IPS-18c (cell line): Measurements from ENCODE around the gene RPS6KA2.

Source experiments
- H3K4me3 ChIP-seq: 2 replicates; pipeline ENCODE4 v1.7.0; 2013; ENCODE audit warnings: low read depth, mild to moderate bottlenecking, low read length, moderate library complexity; ENCODE audit not compliant: insufficient read depth
- H3K9me3 ChIP-seq: one replicate; pipeline ENCODE4 v1.6.1; 2013; ENCODE audit warnings: mild to moderate bottlenecking, low read length, moderate library complexity; ENCODE audit not compliant: control insufficient read depth, insufficient read depth

Gene RPS6KA2

DNA sequence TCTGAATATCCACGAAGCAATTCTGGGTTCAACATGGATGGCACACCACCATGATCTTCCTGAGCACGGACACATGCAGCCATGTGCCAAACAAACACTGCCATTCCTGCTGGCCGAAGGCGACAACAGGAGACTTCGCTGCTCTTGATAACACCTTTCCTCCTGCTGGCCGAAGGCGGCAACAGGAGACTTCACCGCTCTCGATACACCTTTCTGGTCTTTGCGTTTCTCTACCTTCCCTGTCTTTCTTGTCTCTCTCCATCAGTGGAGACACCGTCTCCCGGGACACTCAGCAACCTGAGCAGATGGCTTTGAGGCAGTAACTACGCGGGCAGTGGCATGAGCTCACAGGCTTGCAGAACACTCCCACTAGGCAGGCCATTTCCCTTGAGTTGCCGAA, 189.4 kb downstream of the RPS6KA2 start:
- Histone ChIP-seq H3K4me3 (no peak overlapping the region), H3K9me3 (no peaks in the 10 kb centered on the region)

DNA sequence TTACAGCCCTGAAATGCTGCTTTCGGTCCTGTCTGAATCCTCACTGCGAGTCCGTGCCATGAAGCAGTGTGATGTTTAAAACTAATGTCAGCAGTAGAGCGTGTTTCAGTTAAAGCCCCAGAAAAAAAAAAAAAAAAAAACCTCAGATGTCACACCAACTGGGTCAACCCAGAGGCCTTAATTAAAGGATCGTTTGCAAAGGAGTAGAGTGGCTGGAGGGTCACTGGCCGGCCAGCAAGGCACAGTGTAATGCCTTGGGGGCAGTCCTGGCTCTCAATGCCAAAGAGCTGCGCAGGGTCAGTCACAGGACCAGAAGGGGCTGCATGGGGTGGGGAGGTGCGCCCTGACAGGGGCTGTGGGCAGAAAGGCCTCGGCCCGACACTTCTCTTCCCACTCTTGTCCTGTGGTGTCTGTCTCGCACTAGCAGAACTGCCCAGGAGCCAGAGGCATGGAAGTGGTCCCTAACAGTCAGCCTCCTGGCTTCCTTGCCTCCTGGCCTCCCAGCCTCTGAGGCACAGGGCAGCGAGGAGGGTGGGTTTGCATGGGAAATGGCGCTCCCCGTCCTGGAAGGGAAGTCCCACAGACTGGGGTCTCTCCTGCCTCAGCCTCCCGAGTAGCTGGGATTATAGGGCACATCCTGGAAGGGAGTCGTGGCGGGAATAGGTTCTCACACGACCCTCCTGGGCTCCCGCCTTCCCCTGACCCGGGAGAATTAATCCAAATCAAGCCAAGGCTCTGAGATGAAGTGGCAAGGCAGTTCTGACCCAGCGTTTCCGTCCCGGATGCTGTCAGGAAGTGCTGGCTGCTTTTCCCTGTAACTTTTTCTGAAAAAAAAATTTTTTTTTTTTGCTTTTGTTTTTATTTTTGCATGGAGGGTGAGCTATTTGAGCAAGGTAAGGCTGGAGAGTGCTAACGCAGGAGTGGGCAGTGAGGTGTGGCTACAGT, 190.6 kb downstream of the RPS6KA2 start:
- Histone ChIP-seq H3K9me3 (no peaks in the 10 kb centered on the region), H3K4me3 (no peak overlapping the region)

DNA sequence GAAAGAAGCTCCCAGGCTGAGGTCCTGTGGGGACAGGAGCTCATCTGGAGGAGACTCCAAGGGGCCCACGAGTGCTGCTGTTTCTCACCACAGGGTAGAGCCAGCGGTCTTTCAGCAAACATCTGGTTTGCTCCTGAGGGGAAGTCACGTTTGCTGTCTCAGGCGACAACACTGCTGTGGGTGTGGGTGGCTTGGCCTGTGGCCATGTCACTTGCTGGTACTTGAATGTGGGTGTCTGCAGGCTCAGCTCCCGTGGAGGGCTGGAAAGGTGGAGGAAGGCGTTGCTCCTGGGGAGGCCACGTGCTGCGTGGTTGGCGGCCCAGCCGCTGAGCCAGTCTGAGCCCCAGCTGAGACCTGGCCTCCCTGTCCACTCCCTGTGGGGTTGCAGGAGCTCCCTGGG, 191.5 kb downstream of the RPS6KA2 start:
- no peaks in the 10 kb centered on the region for H3K9me3 ChIP-seq
- no peak overlapping the region for H3K4me3 ChIP-seq

DNA sequence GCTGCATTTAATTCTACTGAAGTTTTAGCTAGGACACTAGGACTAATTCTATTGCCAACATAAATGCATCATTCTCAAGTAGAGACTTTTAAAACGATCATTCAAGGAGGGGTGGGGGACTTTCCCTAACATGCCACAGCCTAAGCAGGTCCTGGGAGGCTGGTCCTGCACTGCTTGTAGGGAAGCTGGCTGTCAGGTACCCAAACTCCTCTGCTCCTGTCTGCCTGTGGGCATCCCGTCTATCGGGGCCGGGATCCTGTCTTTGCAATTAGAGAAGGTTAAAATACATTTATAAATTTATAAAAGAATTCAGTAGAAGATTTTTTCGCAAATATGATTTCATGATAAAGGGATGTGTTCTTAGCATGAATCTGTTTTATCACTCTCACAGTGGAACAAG, 192.7 kb downstream of the RPS6KA2 start:
- Histone ChIP-seq H3K9me3 (no peaks in the 10 kb centered on the region), H3K4me3 (no peak overlapping the region)

DNA sequence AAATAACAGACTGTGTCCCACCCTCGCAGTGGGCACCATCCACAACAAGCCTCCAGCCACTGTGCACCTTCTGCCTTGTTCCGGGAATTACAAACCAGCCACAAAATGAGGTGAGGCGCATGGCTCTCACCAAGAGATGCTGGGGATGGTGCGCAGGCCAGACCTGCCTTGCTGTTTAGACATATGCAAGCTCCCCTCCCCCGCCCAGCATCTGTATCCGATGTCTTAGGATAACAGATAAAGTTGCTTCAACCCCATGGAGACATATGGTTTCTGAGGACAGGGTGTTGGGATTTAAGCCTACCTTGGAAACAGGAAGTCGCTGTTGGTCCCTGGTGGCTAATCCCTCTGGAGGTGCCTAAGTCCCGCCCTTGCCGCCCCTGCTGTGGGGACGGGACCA, 194.0 kb downstream of the RPS6KA2 start:
- Histone ChIP-seq H3K9me3 (no peaks in the 10 kb centered on the region), H3K4me3 (no peak overlapping the region)

DNA sequence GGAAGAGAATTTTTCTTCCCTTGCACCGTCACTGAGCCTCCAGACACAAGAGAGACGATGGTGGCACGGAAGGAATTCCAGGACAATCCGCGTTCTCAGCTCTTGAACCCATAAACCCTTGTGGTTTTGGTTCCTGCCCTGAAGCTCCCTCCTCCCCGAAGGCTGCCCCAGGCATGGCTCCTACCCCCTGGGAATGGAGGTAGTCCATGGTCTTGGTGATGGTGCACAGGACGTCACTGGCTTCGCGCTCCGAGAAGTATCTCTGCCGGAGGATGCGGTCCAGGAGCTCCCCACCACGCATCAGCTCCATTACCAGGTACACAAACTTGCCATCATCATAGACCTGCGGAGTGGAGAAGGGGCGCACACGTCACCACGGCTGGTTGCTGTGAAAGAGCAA, 196.8 kb downstream of the RPS6KA2 start:
- Histone ChIP-seq H3K9me3 (no peaks in the 10 kb centered on the region), H3K4me3 (no peak overlapping the region)

DNA sequence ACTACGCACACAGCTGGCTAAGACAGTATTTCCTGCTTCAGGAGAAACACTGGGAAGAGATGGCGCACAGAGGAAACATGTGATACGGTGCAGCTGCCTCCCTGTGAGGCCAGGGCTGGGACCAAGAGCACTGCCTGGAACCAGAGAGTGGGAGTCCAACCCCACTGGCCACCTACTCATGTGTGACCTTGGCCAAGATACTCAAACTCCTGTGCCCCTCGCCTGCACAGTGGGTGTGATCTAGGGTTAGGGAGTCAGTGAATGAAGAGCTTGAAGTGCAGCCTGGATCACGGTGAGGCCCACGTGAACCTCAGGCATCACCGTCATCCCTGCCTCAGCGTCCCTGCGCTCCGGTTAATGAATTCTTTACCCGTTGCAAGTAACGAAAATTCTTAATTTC, 202.6 kb downstream of the RPS6KA2 start:
- no peaks in the 10 kb centered on the region for H3K9me3 ChIP-seq
- H3K4me3 ChIP-seq, result no peak overlapping the region

DNA sequence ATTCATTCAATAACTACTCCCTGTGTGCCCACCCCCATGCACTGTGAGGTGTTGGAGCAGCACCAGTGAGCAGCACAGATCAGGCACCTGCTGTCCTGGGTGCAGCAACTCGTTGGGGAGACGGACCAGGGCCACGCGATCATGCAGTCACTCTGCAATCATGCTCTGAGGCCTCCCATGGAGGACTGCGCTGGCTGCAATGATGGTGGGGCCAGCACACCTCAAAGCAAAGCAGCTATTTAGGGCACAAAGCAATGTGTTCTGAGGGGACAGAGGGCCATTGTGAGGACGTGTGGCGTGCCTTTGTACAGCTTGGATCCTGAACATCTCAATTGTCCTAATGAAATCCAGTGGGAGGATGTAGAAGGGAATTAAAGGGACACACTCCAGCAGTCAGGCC, 203.3 kb downstream of the RPS6KA2 start:
- no peaks in the 10 kb centered on the region for H3K9me3 ChIP-seq
- no peak overlapping the region for H3K4me3 ChIP-seq

DNA sequence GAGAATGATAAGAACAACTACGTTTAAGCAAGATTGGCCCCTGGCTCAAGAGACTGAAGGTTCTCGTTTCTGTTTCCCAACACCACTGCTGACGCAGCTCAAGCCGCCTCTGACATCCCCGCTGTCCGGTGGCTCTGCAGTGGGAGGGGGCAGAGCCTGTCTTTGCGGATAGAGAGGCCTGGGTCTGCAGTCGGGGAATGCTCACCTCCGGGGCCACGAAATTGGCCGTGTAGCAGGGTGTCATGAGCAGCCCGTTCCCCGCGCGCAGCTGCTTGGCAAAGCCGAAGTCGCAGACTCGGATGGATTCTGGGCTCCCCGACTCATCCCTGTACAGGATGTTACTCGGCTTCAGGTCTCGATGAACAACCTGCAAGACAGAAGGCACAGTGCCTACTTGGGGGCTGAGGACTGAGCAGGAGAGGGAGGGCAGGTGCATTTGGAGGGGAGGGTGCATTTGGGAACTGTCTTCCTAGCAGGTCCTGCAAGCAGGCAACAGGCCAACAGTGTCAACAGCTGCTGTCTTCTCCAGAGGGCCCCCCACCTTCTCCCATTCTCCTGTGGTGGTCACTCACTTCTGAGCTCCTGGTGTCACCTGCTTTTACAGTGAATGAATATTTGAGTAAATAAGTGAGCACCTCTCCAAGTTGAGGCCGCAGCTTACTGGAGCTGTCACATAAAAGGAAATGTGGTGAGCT, 203.9 kb downstream of the RPS6KA2 start:
- H3K9me3 ChIP-seq, result no peaks in the 10 kb centered on the region
- H3K4me3 ChIP-seq, result no peak overlapping the region

DNA sequence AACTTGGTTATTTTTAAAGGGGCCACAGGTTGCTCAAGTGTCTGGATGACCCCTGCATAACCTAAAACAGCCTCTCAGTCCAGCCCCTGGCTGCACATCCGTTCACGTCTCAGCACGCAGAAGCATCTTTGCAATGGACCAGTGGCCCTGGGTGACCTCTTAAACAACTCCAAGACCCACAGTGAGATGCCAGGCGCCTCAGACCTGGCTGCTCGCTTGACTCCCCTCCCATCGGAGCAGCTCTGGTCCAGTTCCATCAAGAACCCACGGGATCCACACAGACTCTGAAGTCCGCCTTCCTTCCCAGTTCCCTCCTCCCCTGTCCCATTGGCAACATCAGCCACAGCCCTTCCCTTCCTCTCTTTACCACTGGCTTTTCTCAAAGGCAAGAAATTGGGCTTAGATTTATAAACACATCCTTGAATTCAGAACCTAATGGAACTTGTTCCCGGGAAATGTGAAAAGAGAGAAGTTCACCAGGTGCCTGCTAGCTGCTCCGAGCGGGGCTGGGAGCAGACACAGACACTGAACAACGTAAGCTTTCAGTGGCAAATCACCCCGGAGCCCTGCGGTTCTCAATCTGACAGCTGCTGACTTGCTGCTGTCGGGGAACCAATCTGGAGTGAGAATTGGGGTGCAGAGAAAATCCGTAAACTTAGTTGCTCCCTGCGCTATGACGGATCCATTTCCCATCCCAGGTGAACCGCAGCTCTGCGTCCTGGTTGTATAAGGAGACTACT, 204.7 kb downstream of the RPS6KA2 start:
- Histone ChIP-seq H3K9me3 (no peaks in the 10 kb centered on the region), H3K4me3 (no peak overlapping the region)

DNA sequence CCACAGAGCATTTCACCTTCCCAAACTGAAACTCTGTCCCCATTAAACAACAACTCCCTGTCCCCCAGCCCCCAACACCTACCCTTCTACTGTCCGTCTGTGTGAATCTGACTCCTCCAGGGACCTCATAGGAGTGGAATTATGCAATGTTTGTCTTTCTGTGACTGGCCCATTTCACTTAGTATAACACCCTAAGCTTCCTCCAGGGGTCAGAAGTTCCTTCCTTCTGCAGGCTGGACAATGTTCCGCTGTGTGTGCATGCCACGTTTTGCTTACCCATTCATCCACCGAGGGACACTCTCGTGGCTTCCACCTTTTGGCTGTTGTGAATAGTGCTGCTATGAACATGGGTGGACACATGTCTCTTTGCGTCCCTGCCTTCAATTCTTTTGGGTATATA, 206.7 kb downstream of the RPS6KA2 start:
- no peaks in the 10 kb centered on the region for H3K9me3 ChIP-seq
- H3K4me3 ChIP-seq, result no peak overlapping the region

DNA sequence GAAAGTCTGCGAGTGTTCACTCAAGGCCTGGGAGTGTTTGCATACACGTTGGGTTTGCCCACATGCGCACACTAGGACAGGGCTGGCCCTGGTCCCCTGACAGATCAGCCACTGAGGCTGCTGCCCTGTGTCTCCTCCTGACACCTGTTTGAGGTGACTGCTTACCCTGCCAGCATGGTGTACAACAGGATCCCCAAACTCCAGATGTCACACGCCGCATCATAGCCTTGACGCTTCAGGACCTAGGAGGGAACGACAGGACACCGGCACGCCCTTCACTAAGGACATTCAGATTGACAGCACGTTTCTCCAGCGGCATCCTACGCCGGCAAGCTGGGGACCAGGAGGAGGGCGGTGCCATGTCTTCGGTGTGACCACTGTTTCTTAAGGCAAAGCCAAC, 207.3 kb downstream of the RPS6KA2 start:
- no peaks in the 10 kb centered on the region for H3K9me3 ChIP-seq
- H3K4me3 ChIP-seq, result no peak overlapping the region

DNA sequence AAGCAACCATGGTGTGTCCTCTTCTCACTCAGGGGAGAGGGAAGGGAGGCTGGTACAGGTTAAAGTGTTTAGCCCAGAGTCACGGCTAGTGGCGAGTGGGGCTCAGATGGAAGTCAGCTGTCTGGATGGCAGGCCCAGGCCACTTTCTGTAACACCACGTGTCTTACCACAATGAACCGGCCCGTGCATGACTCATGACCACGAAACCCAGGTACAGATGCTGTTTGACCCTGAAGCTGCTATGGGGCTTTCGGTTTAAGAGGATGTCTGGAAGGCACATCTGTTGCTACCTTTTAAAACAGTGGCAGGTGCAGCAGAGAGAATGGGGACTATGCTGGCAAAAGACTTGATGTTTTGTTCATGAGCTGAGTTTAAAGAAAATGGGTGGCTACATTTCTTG, 207.8 kb downstream of the RPS6KA2 start:
- H3K9me3 ChIP-seq, result no peaks in the 10 kb centered on the region
- H3K4me3 ChIP-seq, result no peak overlapping the region

DNA sequence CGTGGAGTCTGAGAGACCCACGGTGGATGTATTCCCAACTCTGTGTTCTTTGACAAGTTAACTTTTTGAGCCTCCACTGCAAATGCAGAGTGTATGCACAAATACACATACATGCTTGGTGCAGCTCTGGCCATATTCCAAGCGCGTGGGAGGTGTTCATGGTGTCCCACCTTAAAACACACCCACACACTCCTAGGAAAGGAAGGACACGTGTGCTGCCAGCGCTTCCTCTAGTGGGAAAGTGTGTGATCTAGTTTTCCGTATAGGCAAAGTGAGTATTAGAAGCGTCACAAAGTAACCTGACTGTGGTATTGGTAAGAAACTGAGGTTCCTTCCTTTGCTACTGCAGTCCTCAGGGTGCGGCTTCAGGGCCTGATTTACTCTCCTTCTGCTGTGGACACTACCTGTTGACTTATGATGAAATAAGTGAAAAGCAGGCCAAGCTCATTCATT, 208.3 kb downstream of the RPS6KA2 start:
- H3K4me3 ChIP-seq, result no peak overlapping the region

DNA sequence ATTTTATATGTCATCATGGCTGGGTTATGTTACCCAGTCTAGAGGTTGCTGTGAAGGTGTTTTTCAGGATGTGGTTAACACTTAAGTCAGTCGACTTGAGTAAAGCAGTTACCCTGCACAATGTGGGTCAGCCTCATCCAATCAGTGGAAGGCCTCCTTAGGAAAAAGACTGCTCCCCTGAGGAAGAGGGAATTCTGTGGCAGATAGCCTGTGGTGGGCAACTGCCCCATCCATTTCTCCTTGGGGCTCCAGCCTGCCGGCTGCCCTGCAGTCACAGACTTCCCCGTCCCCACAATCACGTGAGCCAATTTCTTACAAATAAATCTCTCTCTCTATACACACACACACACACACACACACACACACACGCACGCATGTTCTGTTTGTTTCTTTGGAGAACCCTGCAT, 209.8 kb downstream of the RPS6KA2 start:
- H3K4me3 ChIP-seq, result no peak overlapping the region
- H3K9me3 ChIP-seq, result no peaks in the 10 kb centered on the region

More for the DNA sequence above, 208.3 kb downstream of the RPS6KA2 start:
- no peaks in the 10 kb centered on the region for H3K9me3 ChIP-seq

DNA sequence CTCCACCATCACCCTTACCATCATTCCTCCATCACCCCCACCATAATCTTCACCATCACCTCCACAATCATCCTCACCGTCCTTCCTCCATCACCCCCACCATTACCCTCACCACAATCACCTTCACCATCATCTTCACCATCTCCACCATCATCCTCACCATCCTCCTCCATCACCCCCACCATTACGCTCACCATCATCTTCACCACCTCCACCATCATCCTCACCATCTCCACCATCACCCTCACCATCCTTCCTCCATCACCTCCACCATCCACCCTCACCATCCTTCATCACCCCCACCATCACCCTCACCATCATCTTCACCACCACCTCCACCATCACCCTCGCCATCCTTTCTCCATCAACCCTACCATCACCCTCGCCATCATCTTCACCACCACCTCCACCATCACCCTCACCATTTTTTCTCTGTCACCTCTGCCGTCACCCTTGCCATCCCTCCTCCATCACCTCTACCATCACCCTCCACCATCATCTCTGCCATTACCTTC, 211.2 kb downstream of the RPS6KA2 start:
- no peaks in the 10 kb centered on the region for H3K9me3 ChIP-seq
- no peak overlapping the region for H3K4me3 ChIP-seq

DNA sequence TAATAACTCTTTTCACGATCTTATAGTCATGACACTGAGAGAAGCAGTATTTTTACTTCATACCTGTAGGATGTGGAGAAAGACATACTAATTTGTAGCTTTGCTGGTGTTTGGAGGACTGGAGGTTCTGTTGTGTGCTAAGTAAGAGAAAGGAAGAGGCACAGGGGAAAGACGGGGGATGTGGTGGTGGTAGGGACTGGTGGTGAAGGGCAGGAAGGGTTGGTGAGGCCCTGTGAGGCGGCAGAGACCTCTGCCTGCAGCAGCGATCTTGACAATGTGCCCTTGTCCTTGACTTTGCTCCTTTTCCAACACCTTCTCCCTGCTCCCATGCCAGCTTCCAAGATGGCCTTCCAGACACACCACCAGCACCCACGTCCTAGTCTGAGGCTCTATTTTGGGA, 211.7 kb downstream of the RPS6KA2 start:
- no peaks in the 10 kb centered on the region for H3K9me3 ChIP-seq
- H3K4me3 ChIP-seq, result no peak overlapping the region
